CD4-positive, alpha-beta memory T cell (primary cell): ENCODE data around the gene DBH. TPM values are rescaled to one million over a fixed set of nuclear protein-coding genes. Genes with fewer than 3 reads are reported as not detected.

ENCODE experiments used
- CTCF ChIA-PET: fragments of 350-600 bp; sonication (Branson Sonifier 250); formaldehyde crosslinking; loops from one replicate; lab custom pipeline; 2021; ENCODE audit warnings: inconsistent platforms; ENCODE audit not compliant: partially characterized antibody; lab: Charles Lee
- POLR2A ChIA-PET: fragments of 350-600 bp; sonication (Branson Sonifier 250); formaldehyde crosslinking; loops from one replicate; lab custom pipeline; 2021; ENCODE audit not compliant: partially characterized antibody; lab: Charles Lee
- DNase-seq, 5 donors: peaks; one replicate each; pipeline versions ENCODE4 v3.0.0 to v3.0.0-alpha.2; 2020 to 2022; ENCODE audit warnings: mixed read lengths in 1 of 5
- H3K27ac ChIP-seq: one replicate; pipeline ENCODE4 v1.7.0; 2013; ENCODE audit warnings: low read depth, low read length
- H3K27me3 ChIP-seq: 2 replicates; pipeline ENCODE4 v1.7.0; 2013; ENCODE audit warnings: mild to moderate bottlenecking, low read length, moderate library complexity; ENCODE audit not compliant: insufficient read depth
- H3K36me3 ChIP-seq: 2 replicates; pipeline ENCODE4 v1.7.0; 2013; ENCODE audit warnings: mild to moderate bottlenecking, low read length, moderate library complexity; ENCODE audit not compliant: insufficient read depth
- H3K4me1 ChIP-seq: 2 replicates; pipeline ENCODE4 v1.7.0; 2013; ENCODE audit warnings: mild to moderate bottlenecking, low read length, moderate library complexity; ENCODE audit not compliant: insufficient read depth
- H3K4me3 ChIP-seq, 2 donors: one replicate each; pipeline ENCODE4 v1.7.0; 2013; ENCODE audit warnings: low read length in 2 of 2, mild to moderate bottlenecking in 1 of 2
- H3K9me3 ChIP-seq, 2 donors: one replicate each; pipeline ENCODE4 v1.7.0; 2013; ENCODE audit warnings: low read length in 2 of 2, control low read depth in 1 of 2; ENCODE audit not compliant: control insufficient read depth in 1 of 2
- H3K27ac Mint-ChIP-seq, 7 donors: one replicate each; pipeline ENCODE4 v1.8.0; 2020 to 2021; ENCODE audit warnings: mixed read lengths in 7 of 7, mild to moderate bottlenecking in 6 of 7, inconsistent platforms in 3 of 7, moderate library complexity in 3 of 7
- H3K27me3 Mint-ChIP-seq, 2 donors: one replicate each; pipeline ENCODE4 v1.8.0; 2020 to 2021; ENCODE audit warnings: mixed read lengths in 2 of 2
- H3K36me3 Mint-ChIP-seq, 2 donors: one replicate each; pipeline ENCODE4 v1.8.0; 2020 to 2021; ENCODE audit warnings: mixed read lengths in 2 of 2, inconsistent platforms in 1 of 2, mild to moderate bottlenecking in 1 of 2
- H3K4me1 Mint-ChIP-seq, 4 donors: one replicate each; pipeline ENCODE4 v1.8.0; 2020 to 2021; ENCODE audit warnings: mixed read lengths in 4 of 4, mild to moderate bottlenecking in 1 of 4
- H3K4me3 Mint-ChIP-seq, 8 donors: one replicate each; pipeline ENCODE4 v1.8.0; 2020 to 2021; ENCODE audit warnings: mixed read lengths in 8 of 8, mild to moderate bottlenecking in 7 of 8, moderate library complexity in 6 of 8, inconsistent platforms in 3 of 8
- H3K9me3 Mint-ChIP-seq, 8 donors: one replicate each; pipeline ENCODE4 v1.8.0; 2020 to 2021; ENCODE audit warnings: mixed read lengths in 8 of 8, mild to moderate bottlenecking in 5 of 8, inconsistent platforms in 3 of 8, moderate library complexity in 1 of 8
- intact Hi-C: fragments of 100-400 bp; cut with micrococcal nuclease; formaldehyde crosslinking; loops from one replicate; pipeline ENCODE4 v1.15.1; 2023
- polyA plus RNA-seq, 2 donors: library from polyadenylated mRNA; unstranded; fragments of 300-500 nt; fragmentation: Illumina TruSeq; gene quantifications; one replicate each; pipeline ENCODE4 v1.2.3, GENCODE V29; 2021
- total RNA-seq, 2 experiments: library from RNA; stranded (reverse); gene quantifications; one replicate each; pipeline ENCODE4 v1.2.3, GENCODE V29; 2021

Gene DBH
- total and polyA plus RNA-seq, 4 experiments from 2014 or later = 0.08 to 0.18 (median 0.09) TPM; not detected in 1

GRCh38 chr9:133650026-133650425, 13.9 kb downstream of the DBH start:
- CTCF ChIA-PET = no interaction called here
- H3K4me1 ChIP-seq = no peaks in the 10 kb centered on the region
- POLR2A ChIA-PET = no interaction called here
- no peak overlapping the region for H3K4me3 ChIP-seq
- no peaks in the 10 kb centered on the region for H3K36me3 ChIP-seq
- no peak overlapping the region for H3K27ac ChIP-seq
- peak overlapping the region in 1 of 7 donors; percentile 53 for H3K27ac Mint-ChIP-seq
- peaks cover 13 to 17% of the 10 kb centered on the region in 2 donors for H3K27me3 Mint-ChIP-seq
- no peak overlapping the region for H3K4me3 Mint-ChIP-seq
- H3K4me1 Mint-ChIP-seq = peaks cover 0 to 7% (median 3%) of the 10 kb centered on the region in 4 donors
- no peaks in the 10 kb centered on the region for H3K36me3 Mint-ChIP-seq
- intact Hi-C loops = no loop called here
- H3K9me3 Mint-ChIP-seq = no peaks in the 10 kb centered on the region
- no peak for DNase-seq
- no peaks in the 10 kb centered on the region for H3K27me3 ChIP-seq
- no peaks in the 10 kb centered on the region for H3K9me3 ChIP-seq

- no peak overlapping the region for H3K4me3 Mint-ChIP-seq
- H3K4me1 Mint-ChIP-seq = peaks cover 9 to 31% (median 17%) of the 10 kb centered on the region in 4 donors
- H3K27me3 Mint-ChIP-seq = peaks cover 19 to 44% of the 10 kb centered on the region in 2 donors
- no peak overlapping the region for H3K27ac ChIP-seq
- H3K27me3 ChIP-seq = peaks cover 6% of the 10 kb centered on the region
- CTCF ChIA-PET = interaction anchor here (1.2 kb wide), 1 partner anchor 75 kb away, joined by 3 read pairs; no protein-coding TSS in a partner anchor
- intact Hi-C loops = no loop called here
- no peak for DNase-seq
- no peaks in the 10 kb centered on the region for H3K9me3 ChIP-seq
- no peaks in the 10 kb centered on the region for H3K36me3 Mint-ChIP-seq
- POLR2A ChIA-PET = no interaction called here
- no peak overlapping the region for H3K27ac Mint-ChIP-seq
- H3K9me3 Mint-ChIP-seq = no peaks in the 10 kb centered on the region
- no peak overlapping the region for H3K4me3 ChIP-seq
- no peaks in the 10 kb centered on the region for H3K36me3 ChIP-seq
- peaks cover 22% of the 10 kb centered on the region for H3K4me1 ChIP-seq
Measured at GRCh38 chr9:133653638-133654037, 17.5 kb downstream of the DBH start.

- peak overlapping the region in 1 of 8 donors; percentile 46 for H3K4me3 Mint-ChIP-seq
- Histone ChIP-seq H3K4me1 (peaks cover 34% of the 10 kb centered on the region), H3K9me3 (no peaks in the 10 kb centered on the region), H3K4me3 (no peak overlapping the region), H3K36me3 (no peaks in the 10 kb centered on the region), H3K27ac (no peak overlapping the region), H3K27me3 (peaks cover 6% of the 10 kb centered on the region)
- no peaks in the 10 kb centered on the region for H3K36me3 Mint-ChIP-seq
- no peak for DNase-seq
- ChIA-PET CTCF (no interaction called here), POLR2A (no interaction called here)
- peaks cover 14 to 43% of the 10 kb centered on the region in 2 donors for H3K27me3 Mint-ChIP-seq
- H3K9me3 Mint-ChIP-seq = no peaks in the 10 kb centered on the region
- peaks cover 12 to 43% (median 24%) of the 10 kb centered on the region in 4 donors for H3K4me1 Mint-ChIP-seq
- intact Hi-C loops = no loop called here
- peak overlapping the region in 1 of 7 donors; percentile 30 for H3K27ac Mint-ChIP-seq
Measured at GRCh38 chr9:133654736-133655657, 18.8 kb downstream of the DBH start.

- Mint-ChIP-seq H3K4me3 (no peak overlapping the region), H3K4me1 (peaks cover 12 to 43% (median 24%) of the 10 kb centered on the region in 4 donors), H3K36me3 (no peaks in the 10 kb centered on the region), H3K27ac (no peak overlapping the region), H3K9me3 (no peaks in the 10 kb centered on the region), H3K27me3 (peaks cover 14 to 45% of the 10 kb centered on the region in 2 donors)
- ChIA-PET CTCF (interaction anchor here (1.2 to 1.3 kb wide), 2 partner anchors 28 to 59 kb away, joined by 4 to 6 read pairs; no protein-coding TSS in a partner anchor), POLR2A (interaction anchor here (1.3 kb wide), 2 partner anchors 9 to 22 kb away, joined by 3 to 5 read pairs; no protein-coding TSS in a partner anchor)
- intact Hi-C loops = loop anchor here (1.0 to 2.0 kb wide), 3 partner anchors 47 to 71 kb away; no protein-coding TSS in a partner anchor
- peaks cover 6% of the 10 kb centered on the region for H3K27me3 ChIP-seq
- H3K4me3 ChIP-seq = no peak overlapping the region
- H3K36me3 ChIP-seq = no peaks in the 10 kb centered on the region
- H3K9me3 ChIP-seq = no peaks in the 10 kb centered on the region
- DNase-seq = no peak
- H3K27ac ChIP-seq = no peak overlapping the region
- peaks cover 34% of the 10 kb centered on the region for H3K4me1 ChIP-seq
Measured at GRCh38 chr9:133655701-133656100, 19.5 kb downstream of the DBH start.

- Histone ChIP-seq H3K9me3 (no peaks in the 10 kb centered on the region), H3K4me1 (peaks cover 34% of the 10 kb centered on the region), H3K27me3 (peaks cover 6% of the 10 kb centered on the region), H3K27ac (no peak overlapping the region), H3K36me3 (no peaks in the 10 kb centered on the region), H3K4me3 (no peak overlapping the region)
- intact Hi-C loops = loop anchor here (1.0 to 2.0 kb wide), 3 partner anchors 46 to 70 kb away; no protein-coding TSS in a partner anchor
- H3K9me3 Mint-ChIP-seq = no peaks in the 10 kb centered on the region
- peaks cover 14 to 45% of the 10 kb centered on the region in 2 donors for H3K27me3 Mint-ChIP-seq
- peak overlapping the region in 4 of 8 donors; percentile 43 to 66 (median 56) for H3K4me3 Mint-ChIP-seq
- H3K4me1 Mint-ChIP-seq = peaks cover 12 to 43% (median 24%) of the 10 kb centered on the region in 4 donors
- peak overlapping the region in 2 of 7 donors; percentile 60 to 82 for H3K27ac Mint-ChIP-seq
- ChIA-PET POLR2A (interaction anchor here (1.3 kb wide), 2 partner anchors 8 to 21 kb away, joined by 3 to 5 read pairs; no protein-coding TSS in a partner anchor), CTCF (interaction anchor here (1.2 to 1.3 kb wide), 2 partner anchors 27 to 58 kb away, joined by 4 to 6 read pairs; no protein-coding TSS in a partner anchor)
- no peaks in the 10 kb centered on the region for H3K36me3 Mint-ChIP-seq
- peak; percentile 40 to 60 (median 49) for DNase-seq
Measured at GRCh38 chr9:133656211-133657119, 20.3 kb downstream of the DBH start.

GRCh38 chr9:133657120-133657661, 21.0 kb downstream of the DBH start:
- CTCF ChIA-PET = interaction anchor here (1.1 to 1.3 kb wide), 2 partner anchors 26 to 59 kb away, joined by 3 to 4 read pairs; no protein-coding TSS in a partner anchor
- H3K4me3 ChIP-seq = no peak overlapping the region
- peaks cover 6% of the 10 kb centered on the region for H3K27me3 ChIP-seq
- peaks cover 34% of the 10 kb centered on the region for H3K4me1 ChIP-seq
- H3K27me3 Mint-ChIP-seq = peaks cover 14 to 42% of the 10 kb centered on the region in 2 donors
- intact Hi-C loops = loop anchor here (2.0 kb wide), 1 partner anchor 46 kb away; no protein-coding TSS in a partner anchor
- no peaks in the 10 kb centered on the region for H3K9me3 ChIP-seq
- H3K4me3 Mint-ChIP-seq = peak overlapping the region in 2 of 8 donors; percentile 10 to 29
- POLR2A ChIA-PET = interaction anchor here (1.3 kb wide), 1 partner anchor 20 kb away, joined by 5 read pairs; no protein-coding TSS in a partner anchor
- no peak overlapping the region for H3K27ac ChIP-seq
- no peaks in the 10 kb centered on the region for H3K36me3 Mint-ChIP-seq
- DNase-seq = no peak
- H3K27ac Mint-ChIP-seq = peak overlapping the region in 2 of 7 donors; percentile 70 to 80
- no peaks in the 10 kb centered on the region for H3K9me3 Mint-ChIP-seq
- peaks cover 12 to 43% (median 24%) of the 10 kb centered on the region in 4 donors for H3K4me1 Mint-ChIP-seq
- no peaks in the 10 kb centered on the region for H3K36me3 ChIP-seq
